GM19328 (cell line): ENCODE data around the gene RAB3D.
"Not testable (repeated sequence)": the region's sequence is repeated elsewhere in the genome, so short reads cannot be mapped to it uniquely, and the experiment has no call there.

Experiments used
- ATAC-seq: cut with Tn5 transposase; IDR thresholded peaks from one replicate; pipeline ENCODE4 v1.9.1; 2021; ENCODE audit warnings: mild to moderate bottlenecking, moderate library complexity; ENCODE audit not compliant: unreplicated experiment

The RAB3D gene

GRCh38 chr19:11340099-11340467 lies 626 bp upstream of the RAB3D start:
- not testable (repeated sequence) for ATAC-seq

DNA sequence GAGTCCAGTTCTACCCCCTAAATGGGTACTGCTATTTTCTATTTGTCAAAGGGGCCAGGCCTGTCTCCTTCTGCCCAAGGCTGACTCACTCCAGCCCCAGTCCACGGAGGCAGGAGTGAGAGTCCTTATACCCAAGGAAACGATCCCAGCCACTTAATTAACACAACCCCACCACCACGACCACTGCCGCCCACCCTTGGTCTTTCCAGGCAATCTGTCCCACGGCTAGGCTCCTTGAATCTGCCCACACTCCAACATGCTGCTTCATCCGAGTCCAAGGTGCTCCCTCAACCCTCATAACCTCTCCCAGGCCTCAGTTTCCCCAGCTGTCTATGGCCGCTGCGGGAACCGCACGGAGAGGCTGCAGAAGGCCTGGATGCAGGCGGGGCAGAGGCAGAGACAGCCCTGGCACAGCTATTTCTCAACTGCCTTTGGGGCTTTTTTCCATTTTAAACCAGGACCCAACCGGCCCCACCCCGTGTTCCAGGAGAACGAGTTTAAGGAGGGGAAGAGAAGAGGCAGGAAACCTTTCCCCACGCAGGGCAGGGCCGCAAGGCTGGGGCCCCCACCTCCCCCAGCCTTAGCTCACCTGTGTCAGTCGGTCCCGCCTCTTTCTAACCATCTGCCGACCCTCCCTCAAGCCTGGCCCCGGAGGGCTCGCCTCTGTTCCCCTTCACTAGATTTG lies 746 bp downstream of the RAB3D start:
- ATAC-seq: no peak

GRCh38 chr19:11338121-11338520 lies 1.3 kb downstream of the RAB3D start:
- no peak for ATAC-seq

DNA sequence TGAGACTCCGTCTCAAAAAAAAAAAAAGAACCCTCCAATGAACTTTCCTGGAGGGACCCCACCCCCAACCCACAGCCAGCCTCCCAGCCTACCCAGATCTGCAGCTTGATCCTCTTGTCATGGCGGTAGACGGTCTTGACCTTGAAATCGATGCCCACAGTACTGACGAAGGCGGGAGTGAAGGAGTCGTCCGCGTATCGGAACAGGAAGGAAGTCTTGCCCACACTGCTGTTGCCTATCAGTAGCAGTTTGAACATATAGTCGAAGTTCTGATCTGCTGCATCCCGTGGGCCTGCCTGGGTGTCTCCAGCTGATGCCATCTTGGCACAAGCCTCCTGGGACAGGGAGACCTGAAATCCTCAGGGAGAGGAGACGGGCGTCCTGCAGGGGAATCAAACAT lies 2.4 kb downstream of the RAB3D start:
- ATAC-seq: no peak

GRCh38 chr19:11335449-11336146 lies 3.9 kb downstream of the RAB3D start:
- ATAC-seq: no peak

DNA sequence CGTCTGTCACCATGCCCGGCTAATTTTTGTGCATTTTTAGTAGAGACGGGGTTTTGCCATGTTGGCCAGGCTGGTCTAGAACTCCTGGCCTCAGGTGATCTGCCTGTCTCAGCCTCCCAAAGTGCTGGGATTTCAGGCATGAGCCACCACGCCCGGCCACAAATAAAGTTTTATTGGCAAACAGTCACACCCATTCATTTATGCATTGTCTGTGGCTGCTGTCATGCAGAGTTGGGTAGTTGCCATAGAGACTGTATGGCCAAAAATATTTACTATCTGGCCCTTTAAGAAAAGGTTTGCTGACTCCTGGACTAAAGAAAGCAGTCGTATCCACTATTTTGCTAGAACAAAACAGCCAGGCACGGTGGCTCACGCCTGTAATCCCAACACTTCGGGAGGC lies 5.6 kb downstream of the RAB3D start:
- ATAC-seq: not testable (repeated sequence)

DNA sequence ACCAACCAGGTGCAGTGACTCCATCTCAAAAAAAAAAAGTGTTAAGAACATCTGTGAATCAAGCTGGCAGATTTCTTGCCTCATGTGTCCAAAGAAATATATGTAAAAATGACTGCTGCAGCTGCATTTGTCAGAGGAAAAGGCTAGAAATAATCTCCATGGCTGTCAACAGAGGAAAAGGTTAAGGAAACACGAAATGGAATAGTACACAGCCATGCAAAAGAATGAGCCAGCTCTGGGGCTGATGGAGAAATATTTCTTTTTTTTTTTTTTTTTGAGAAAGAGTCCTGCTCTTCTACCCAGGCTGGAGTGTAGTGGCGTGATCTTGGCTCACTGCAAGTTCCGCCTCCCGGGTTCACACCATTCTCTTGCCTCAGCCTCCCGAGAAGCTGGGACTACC lies 6.6 kb downstream of the RAB3D start:
- no peak for ATAC-seq

DNA sequence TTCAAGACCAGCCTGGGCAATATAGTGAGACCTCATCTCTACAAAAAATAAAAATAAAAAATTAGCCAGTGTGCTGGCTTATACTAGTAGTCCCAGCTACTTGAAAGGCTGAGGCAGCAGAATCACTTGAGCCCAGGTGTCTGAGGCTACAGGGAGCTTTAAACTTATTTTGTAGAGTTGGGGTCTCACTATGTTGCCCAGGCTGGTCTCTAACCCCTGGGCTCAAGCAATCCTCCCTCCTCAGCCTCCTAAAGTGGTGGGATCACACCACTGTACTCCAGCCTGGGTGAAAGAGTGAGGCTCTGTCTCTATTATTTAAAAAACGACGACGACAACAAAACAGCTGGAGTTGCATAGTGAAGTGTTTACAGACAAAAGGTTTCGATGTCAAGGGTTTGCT lies 8.0 kb downstream of the RAB3D start:
- no peak for ATAC-seq

- ATAC-seq: no peak
Measured at GRCh38 chr19:11330127-11330526, 9.3 kb downstream of the RAB3D start.

- ATAC-seq: no peak
Measured at GRCh38 chr19:11325544-11325943, 13.9 kb downstream of the RAB3D start.

DNA sequence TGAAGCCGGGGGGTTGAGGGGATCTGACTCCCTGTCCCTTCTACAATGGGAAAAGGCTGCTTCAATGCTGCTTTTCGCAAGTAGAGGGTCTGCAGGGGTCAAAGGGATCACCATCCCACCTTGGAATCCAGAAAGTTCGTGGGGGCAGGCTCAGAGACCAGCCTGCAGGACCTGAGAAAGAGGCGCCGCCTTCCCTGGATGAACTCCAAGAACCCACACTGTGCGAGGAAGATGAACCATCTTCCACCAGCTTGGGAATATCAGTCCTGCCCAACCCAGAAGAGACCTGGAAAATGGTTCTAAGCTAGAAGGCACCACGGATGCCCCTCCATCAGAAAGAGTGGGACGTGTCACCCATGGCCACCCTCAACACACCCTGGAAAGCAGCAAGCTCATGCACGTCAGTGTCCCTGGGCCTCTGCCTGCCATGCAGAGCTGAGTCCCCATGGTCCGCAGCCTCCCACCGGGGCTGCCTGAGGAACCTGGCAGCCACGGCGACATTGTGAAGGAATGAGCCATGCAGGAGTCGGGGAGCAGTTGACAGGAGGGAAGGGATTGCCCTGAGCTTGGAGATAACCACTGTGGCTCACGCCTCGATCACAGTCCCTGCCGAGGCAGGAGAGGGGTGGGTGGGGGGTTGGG lies 14.6 kb downstream of the RAB3D start:
- ATAC-seq: no peak

GRCh38 chr19:11324079-11324661 lies 15.3 kb downstream of the RAB3D start:
- ATAC-seq: no peak

DNA sequence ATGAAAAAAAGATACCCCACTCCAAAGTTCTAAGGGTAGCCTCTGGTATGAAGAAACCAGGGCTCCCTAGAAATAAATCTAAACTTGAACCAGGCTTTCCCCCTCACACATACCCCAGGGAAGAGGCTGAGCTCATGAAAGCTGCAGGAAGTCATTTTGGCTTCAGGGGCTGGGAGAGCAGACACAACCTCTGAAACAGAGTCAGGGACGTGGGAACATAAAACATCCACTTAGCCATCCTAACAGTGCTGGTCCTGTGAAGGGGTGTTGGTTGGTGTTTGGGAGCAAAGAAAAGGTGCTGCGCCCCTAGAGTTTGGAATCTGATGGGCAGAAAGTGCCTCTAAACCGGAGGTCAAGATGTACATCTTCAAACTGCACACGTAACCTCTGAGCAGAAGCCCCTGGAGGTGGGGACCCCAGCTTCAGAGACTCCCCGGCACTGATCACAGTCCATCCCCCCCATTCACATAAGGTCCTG lies 15.8 kb downstream of the RAB3D start:
- no peak for ATAC-seq

- ATAC-seq: no peak
Measured at GRCh38 chr19:11322269-11323024, 17.0 kb downstream of the RAB3D start.

DNA sequence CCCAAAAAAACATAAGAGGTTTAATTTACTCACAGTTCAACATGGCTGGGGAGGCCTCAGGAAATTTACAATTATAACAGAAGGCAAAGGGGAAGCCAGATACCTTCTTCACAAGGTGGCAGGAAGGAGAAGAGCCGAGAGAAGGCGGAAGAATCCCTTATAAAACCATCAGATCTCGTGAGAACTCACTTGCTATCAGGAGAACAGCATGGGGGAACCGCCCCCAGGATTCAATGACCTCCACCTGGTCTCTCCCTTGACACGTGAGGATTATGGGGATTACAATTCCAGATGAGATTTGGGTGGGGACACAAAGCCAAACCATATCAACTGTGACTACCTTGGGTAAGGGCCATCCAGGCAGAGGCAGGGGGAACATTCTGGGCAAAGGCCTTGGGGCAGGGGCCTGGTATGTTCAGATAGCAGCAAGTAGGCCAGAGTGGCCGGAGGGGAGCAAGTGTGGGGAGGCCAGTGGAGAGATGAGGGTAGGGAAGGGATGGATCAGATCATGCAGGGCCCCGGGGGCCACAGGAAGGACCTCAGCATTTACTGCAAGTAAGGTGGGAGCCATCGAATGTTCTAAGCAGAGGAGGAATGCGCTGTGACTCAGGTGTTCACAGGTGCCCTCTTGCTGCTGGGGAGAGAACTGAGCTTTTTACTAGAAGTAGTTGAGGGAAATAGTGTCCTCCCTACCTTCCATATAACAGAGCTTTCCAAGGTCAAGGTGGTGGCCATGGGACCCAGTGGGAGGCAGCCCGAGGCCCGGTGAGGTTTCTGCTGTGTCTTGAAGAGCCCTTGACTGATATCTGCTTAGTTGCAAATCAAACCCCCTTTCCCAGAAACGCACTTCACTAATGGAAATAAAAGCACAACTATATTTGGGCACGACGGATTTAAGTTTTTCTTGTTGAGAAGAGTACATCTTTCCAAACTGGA lies 18.0 kb downstream of the RAB3D start:
- ATAC-seq: no peak

GRCh38 chr19:11320278-11320995 lies 19.0 kb downstream of the RAB3D start:
- not testable (repeated sequence) for ATAC-seq

DNA sequence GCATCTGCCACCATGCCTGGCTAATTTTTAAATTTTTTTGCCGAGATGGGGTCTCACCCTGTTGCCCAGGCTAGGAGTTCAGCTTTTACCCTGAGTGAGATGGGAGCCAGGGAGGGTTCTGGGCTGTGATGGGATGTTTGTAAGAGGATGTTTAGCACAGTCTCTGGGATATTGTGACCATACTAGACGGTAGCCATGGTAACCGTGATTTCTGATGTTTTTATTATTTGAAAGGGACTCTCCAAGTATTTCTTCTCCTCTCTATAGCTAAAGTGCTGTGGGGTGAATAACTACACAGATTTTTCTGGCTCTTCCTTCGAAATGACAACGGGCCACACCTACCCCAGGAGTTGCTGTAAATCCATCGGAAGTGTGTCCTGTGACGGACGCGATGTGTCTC lies 33.1 kb downstream of the RAB3D start:
- no peak for ATAC-seq

DNA sequence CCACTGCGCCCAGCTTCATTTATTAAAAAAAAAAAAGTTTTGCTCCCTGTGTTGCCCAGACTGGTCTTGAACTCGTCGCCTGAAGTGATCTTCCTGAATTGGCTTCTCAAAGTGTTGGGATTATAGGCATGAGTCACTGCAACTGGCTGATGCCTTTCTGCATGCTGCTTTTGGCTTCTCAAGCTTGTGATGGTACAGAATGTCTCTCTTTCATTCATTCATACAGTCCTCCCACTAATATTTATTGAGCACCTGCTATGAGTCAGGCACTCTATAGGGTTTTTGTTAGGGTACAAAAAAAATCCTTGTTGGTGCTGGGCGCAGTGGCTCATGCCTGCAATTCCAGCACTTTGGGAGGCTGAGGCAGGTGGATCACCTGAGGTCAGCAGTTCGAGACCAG lies 34.5 kb downstream of the RAB3D start:
- no peak for ATAC-seq

GRCh38 chr19:11300811-11301120 lies 38.7 kb downstream of the RAB3D start:
- no peak for ATAC-seq
